GM20000 (cell line): ENCODE results near the gene SLC18A2.

Source experiments
- DNase-seq: peaks from one replicate; pipeline ENCODE4 v3.0.0; 2012; ENCODE audit warnings: low spot score
- CTCF ChIP-seq: IDR thresholded peaks from 2 replicates; pipeline ENCODE4 v1.5.1; 2012; ENCODE audit warnings: mild to moderate bottlenecking, control low read depth; ENCODE audit errors: extremely low read depth, missing control alignments

SLC18A2 gene

DNA sequence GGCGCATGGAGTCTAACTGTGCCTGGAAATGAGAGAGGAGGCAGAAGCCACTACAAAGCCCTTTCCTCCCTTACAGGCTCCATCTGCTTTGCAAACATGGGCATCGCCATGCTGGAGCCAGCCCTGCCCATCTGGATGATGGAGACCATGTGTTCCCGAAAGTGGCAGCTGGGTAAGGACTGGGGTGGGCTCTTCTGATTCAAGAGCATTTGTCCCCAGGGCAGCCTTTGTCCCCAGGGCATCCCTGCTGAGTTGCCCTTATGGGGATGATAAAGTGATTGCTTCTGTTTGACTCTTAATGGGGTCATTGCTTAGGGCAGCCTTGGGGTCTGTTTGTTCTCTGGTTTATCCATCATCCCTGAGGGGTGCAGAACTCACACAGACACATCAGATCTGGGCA is 16.8 kb downstream of the SLC18A2 start:
- DNase-seq, result no peak
- no peak for TF ChIP-seq CTCF

DNA sequence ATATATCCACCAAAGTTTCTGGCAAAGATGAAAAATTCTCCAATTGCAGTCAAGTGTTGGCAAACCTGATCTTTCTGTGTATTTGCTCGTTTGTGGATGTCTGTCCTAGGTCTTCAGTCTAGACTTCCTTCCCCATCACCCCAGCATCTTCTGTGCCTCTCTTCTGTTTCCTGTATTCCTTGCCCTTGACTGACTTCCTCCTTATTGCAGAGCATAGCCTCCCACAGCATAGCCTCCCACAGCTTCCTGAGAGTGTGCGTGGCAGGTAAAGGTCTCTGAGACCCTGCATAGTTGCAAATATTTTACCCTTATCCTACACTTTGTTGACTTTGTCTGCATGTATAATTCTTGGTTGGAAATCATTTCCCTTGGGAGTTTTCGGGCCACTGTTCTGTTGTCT is 18.4 kb downstream of the SLC18A2 start:
- TF ChIP-seq CTCF, result no peak
- no peak for DNase-seq

- no peak for DNase-seq
- no peak for TF ChIP-seq CTCF
These were observed 19.2 kb downstream of the SLC18A2 start for GRCh38 chr10:117260084-117260483.

DNA sequence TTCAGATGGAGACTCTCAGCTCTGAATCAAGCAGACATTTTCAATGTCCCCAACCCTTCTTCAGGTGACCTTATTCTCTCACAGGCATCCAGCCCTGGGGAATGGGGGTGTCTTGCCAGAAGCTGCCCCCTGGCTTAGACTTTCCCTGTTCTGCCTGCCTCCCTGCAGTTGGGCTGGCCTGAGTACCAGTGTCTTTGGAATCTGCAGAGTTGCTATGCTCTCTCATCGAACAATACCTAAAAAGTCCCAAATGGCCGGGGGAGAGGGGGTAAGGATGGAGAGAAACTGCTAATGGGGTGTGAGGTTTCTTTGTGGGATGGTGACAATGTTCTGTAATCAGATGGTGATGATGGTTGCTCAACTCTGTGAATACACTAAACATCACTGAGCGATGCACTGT is 20.6 kb downstream of the SLC18A2 start:
- DNase-seq, result no peak
- no peak for TF ChIP-seq CTCF

- TF ChIP-seq CTCF, result no peak
- DNase-seq, result no peak
These were observed 21.5 kb downstream of the SLC18A2 start for GRCh38 chr10:117262291-117262902.

- no peak for TF ChIP-seq CTCF
- DNase-seq, result no peak
These were observed 22.0 kb downstream of the SLC18A2 start for GRCh38 chr10:117262903-117263293.

DNA sequence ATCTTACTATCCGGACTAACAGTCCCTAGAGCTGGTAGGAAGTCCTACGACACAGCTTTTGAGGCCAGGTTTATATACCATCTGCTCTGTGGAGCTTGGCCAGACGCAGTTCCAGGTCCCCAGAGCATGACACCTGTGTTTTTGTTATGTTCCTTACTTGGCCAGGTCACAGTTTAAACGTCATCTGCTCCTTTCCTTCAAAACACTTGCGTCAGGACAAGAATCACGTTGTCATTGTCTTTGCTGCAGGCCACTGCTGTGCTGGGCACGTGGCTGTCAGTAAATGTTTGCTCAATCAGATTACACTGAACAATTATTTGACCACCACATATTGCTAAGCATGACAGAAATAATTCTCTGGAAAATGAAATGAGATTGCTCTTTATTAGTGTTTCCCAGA is 23.9 kb downstream of the SLC18A2 start:
- DNase-seq, result no peak
- no peak for TF ChIP-seq CTCF
